Left kidney (tissue), 2 donors: ENCODE data around the gene MAPK12. TPM values are rescaled to one million over a fixed set of nuclear protein-coding genes. Genes with fewer than 3 reads are reported as not detected.

ENCODE experiments used
- DNase-seq: peaks from one replicate; pipeline ENCODE4 v3.0.0-alpha.2; 2013
- polyA plus RNA-seq: library from polyadenylated mRNA; unstranded; fragments of 120-200 nt; gene quantifications from one replicate; pipeline ENCODE4 v1.2.1, GENCODE V29; 2013; ENCODE audit not compliant: insufficient read length

MAPK12 gene
- polyA plus RNA-seq, 1 donor, result 10.5 TPM

GRCh38 chr22:50232481-50233151 is 28.9 kb downstream of the MAPK12 start:
- DNase-seq, result no peak

- no peak for DNase-seq
Measured at GRCh38 chr22:50229370-50229769, 32.1 kb downstream of the MAPK12 start.

- DNase-seq, result no peak
Measured at GRCh38 chr22:50228366-50228765, 33.1 kb downstream of the MAPK12 start.

- DNase-seq, result no peak
Measured at GRCh38 chr22:50227579-50228215, 33.8 kb downstream of the MAPK12 start.

- DNase-seq, result no peak
Measured at GRCh38 chr22:50226875-50227165, 34.7 kb downstream of the MAPK12 start.

GRCh38 chr22:50226063-50226874 is 35.2 kb downstream of the MAPK12 start:
- DNase-seq, result no peak

- DNase-seq, result no peak
Measured at GRCh38 chr22:50225200-50225969, 36.1 kb downstream of the MAPK12 start.

DNA sequence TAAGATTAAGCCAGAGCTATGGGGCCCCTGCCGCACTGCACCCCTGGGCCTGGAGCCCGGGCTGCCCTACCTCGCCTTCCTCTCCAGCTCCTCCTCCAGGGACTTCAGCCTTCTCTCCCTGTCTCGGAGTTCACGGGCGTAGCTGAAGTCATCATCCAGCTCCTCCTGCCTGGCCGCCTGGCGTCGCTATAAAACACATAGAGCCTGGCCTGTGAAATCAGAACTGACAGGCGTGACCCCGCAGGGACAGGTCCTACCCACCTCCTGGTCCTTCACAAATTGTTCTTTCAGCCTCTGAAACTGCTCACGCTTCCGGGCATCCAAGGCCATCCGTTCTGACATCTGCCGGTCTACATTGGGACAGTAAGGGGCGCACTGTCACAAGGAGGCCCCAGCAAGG is 37.4 kb downstream of the MAPK12 start:
- no peak for DNase-seq

- no peak for DNase-seq
Measured at GRCh38 chr22:50222508-50222907, 39.0 kb downstream of the MAPK12 start.

DNA sequence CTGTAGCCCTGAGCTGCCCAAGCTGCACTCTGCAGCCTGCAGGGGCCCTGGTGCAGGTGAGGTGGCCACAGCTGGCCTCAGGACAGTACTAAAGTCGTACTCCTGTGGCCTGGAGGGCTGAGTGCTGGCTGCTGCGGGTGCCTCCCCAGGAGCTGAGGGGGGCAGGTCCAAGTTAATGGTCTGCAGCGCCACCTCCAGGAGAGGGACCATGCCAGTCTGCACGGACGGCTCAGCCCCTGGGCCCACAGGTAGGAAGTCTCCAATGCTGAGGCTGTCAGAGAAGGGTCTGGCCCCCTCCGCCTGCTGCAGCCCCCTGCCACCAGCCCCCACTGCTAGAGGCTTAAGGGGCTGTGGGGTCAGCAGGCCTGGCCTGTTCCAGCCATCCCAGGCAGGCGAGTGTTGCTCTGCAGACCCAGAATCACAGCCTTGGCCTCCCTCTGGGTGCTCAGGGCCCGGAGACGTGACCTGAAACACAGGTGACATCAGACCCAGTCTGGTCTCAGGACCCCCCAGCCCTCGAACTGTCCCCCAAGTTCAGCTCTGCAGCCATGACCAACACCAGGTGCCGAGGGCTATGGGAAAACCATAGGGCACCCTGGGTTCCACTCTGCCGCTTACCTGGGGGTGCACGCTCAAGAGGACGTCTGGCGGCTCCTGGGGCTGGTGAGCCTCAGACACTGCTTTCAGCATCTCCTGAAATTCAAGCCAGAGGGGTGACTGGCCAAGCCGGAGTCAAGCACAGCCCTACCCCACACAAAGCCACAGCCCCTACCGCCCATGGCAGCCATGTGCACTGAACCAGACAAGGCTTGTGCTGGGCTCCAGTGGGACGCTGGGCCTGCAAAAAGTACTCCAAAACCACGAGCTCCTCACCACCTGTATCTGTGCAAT is 39.8 kb downstream of the MAPK12 start:
- DNase-seq, result no peak

DNA sequence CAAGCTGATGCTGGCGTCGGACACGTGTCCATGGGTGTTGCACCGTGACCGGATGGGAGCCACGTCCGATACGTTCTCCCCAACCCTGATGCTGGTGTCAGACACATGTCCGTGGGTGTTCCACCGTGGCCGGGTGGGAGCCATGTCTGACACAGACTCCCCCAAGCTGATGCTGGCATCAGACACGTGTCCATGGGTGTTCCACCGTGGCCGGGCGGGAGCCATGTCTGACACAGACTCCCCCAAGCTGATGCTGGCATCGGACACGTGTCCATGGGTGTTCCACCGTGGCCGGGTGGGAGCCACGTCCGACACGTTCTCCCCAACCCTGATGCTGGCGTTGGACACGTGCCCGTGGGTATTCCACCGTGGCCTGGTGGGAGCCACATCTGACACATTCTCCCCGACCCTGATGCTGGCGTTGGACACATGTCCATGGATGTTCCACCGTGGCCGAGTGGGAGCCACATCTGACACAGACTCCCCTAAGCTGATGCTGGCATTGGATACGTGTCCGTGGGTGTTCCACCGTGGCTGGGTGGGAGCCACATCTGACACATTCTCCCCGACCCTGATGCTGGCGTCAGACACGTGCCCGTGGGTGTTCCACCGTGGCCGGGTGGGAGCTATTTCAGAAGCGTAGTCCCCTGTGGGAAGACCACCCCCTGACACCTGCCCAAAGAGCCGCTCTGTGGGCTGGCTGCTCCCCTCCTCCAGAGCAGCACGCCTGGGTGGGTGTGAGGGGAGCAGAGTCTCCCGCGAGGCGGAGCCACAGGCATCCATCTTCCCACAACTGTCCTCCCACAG is 40.7 kb downstream of the MAPK12 start:
- DNase-seq, result no peak

DNA sequence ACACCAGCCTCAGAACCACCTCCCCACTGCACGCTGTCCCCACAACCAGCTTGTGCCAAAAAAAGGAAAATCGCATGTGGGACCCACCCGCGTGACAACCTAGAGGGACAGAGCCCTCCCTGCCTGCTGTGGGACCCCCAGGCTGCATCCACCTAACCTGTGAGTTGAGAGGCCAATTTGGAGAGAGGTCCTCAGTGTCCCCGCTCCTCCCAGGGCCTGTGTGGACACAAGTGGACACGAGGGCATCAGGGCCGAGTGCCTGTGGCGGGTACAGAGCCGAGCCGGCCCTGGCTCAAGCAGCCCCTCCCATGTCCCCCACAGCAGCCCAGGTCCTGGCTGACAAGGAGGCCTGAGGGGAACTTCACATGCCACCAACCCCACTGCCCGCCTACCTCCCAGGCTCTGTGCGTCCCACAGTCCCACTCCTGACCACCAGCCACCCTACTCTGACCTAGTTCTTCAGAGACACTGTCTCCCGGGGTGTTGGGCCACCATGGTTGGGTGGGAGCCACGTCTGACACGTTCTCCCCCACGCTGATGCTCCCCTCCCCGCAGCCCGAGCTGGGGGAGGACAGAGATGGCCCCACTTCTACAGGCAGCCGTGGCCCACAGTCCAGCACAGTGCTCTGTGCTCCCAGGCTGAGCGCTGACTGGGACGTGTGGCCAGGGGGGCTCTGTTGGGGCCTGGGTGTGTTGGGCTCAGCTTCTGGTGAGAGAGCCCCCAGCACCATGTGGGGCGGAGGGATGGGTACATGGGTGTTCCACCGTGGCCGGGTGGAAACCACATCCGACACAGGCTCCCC is 41.5 kb downstream of the MAPK12 start:
- no peak for DNase-seq

DNA sequence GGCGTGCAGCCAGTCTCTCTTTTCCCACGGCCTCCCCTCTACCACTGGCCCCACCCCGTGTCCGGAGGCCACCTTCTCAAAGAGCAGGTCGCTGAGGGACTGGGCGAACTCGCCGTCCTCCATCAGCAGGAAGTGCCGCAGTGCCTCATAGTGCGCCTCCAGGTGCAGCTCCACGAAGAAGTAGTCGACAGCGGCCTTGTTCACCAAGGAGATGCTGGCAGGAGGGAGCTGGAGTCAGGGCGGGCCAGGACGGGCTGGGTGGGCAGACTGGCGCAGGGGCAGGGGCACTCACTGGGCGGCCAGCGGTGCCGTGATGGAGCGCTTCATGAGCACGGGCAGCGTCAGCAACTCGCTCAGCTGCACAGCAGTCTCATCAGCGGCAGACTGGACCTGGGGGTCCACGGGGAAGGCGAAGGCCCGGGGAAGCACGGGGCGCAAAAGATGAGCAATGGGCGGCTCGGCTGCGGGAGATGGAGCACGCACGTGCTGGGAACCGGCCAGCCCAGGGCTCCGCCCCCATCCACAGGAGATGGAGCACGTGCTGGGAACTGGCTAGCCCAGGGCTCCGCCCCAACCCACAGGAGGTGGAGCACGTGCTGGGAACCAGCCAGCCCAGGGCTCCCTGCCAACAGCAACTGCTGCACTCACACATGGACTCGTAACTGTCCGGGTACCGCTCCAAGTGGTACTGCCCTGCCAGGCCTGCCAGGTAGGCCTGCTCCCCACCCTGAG is 42.3 kb downstream of the MAPK12 start:
- DNase-seq, result no peak

DNA sequence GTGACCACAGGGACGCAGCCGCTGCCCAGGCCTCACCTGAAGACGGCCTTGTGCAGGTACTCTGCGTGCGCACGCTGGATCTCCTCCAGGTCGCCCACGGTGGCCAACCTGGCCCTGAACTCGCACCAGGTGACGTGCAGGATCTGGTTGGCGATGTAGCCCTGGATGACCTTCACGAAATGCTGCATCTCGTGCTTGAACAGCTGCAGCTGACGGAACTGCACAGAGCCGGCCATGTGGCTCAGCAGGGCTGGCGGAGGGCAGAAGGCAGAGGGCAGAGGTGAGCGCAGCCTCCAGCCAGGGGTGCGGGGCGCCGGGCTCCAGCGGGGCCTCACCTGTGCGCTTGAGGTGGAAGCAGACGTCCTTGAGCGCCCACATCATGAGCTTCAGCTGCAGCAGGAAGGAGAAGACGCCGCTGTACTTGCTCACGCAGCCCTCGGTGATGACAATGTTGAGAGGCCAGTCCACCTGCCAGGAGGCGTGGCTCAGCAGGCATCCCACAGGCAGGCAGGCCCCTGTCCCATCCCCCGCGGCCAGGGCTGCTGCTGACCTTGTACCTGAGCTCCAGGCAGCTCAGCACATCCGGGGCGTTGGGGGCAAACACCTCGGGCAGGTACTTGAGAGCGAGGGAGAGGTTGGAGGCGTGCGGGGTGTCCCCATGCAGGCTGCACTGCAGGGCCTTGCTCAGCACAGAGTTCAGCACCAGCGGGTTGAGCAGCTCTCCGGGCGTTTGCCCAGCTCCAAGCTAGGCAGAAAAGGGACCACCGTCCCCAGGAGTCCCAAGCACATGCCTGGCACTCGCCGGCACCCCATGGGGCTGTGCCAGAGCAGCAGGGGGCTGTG is 43.1 kb downstream of the MAPK12 start:
- DNase-seq, result no peak

DNA sequence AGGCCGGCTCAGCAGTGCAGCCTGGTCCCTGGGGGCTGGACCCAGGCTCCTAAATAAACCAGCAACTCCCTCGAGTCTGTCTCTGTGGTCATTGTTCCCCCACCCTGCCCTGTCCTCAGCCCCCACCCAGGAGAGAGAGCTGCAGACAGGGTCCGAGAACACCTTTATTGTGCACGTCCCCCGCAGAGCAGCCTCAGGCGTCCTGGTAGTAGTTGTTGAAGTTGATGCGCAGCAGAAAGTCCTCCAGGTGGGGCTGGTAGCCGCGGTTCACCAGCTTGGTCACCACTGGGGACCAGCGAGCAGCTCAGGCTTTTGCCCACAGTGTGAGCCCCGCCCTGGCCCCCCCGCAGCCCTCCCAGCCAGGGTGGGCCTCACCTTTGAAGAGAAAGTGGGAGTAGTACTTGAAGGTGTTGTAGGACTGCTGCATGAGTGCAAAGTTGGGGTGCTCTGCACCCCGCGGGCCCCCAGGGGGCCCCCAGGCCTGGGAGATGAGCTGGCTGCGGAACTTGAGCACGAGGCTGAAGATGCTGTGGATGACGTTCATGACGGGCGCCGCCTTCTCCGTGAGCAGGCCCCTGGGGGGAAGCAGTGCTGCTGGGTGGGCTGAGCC is 43.8 kb downstream of the MAPK12 start:
- DNase-seq, result no peak

GRCh38 chr22:50216684-50217520 is 44.6 kb downstream of the MAPK12 start:
- DNase-seq, result no peak
